NCI-H1694 treated with DMSO at 0.1 percent for 48 hours (cell line): ENCODE measurements around the gene PCTP.
A peak's percentile ranks its signal among the peaks of the same experiment; 100 is the strongest.

Source experiments
- DNase-seq: peaks from one replicate; lab custom pipeline; 2025; lab: John Stamatoyannopoulos, UW

Gene PCTP

GRCh38 chr17:55750750-55751657 is at the start of gene PCTP:
PCTP (plus strand) TSS chr17:55751051; CDS start chr17:55751104, 53 bp downstream.
- no peak for DNase-seq

- no peak for DNase-seq
Observed at GRCh38 chr17:55702150-55702549, 48.7 kb upstream of the PCTP start.

- DNase-seq = no peak
Observed at GRCh38 chr17:55704401-55704800, 46.5 kb upstream of the PCTP start.

- DNase-seq = no peak
Observed at GRCh38 chr17:55705847-55706246, 45.0 kb upstream of the PCTP start.

- DNase-seq = no peak
Observed at GRCh38 chr17:55706808-55707773, 43.8 kb upstream of the PCTP start.

GRCh38 chr17:55708175-55708974 is 42.5 kb upstream of the PCTP start:
- no peak for DNase-seq

- no peak for DNase-seq
Observed at GRCh38 chr17:55709440-55709839, 41.4 kb upstream of the PCTP start.

- DNase-seq = no peak
Observed at GRCh38 chr17:55709984-55710383, 40.9 kb upstream of the PCTP start.

GRCh38 chr17:55710410-55710809 is 40.4 kb upstream of the PCTP start:
- DNase-seq = no peak

GRCh38 chr17:55710829-55711496 is 39.9 kb upstream of the PCTP start:
- no peak for DNase-seq

- DNase-seq = no peak
Observed at GRCh38 chr17:55717432-55717831, 33.4 kb upstream of the PCTP start.

GRCh38 chr17:55717898-55718735 is 32.7 kb upstream of the PCTP start:
- peak; percentile 63 for DNase-seq

- DNase-seq = no peak
Observed at GRCh38 chr17:55720919-55721836, 29.7 kb upstream of the PCTP start.

- DNase-seq = no peak
Observed at GRCh38 chr17:55722016-55722736, 28.7 kb upstream of the PCTP start.

GRCh38 chr17:55722742-55723487 is 27.9 kb upstream of the PCTP start, which contains the start of gene TMEM100:
TMEM100 (minus strand) TSS chr17:55722864; CDS start chr17:55721070, 1,794 bp downstream.
- no peak for DNase-seq

- DNase-seq = no peak
Observed at GRCh38 chr17:55723488-55723848, 27.4 kb upstream of the PCTP start.

GRCh38 chr17:55726440-55726839 is 24.4 kb upstream of the PCTP start:
- DNase-seq = peak; percentile 33

GRCh38 chr17:55727275-55727674 is 23.6 kb upstream of the PCTP start:
- DNase-seq = no peak
